Astrocyte of the cerebellum (primary cell): Measurements from ENCODE around the gene SHQ1.

Experiments used
- DNase-seq: peaks from one replicate; pipeline ENCODE4 v3.0.0-alpha.2; 2011; ENCODE audit warnings: low read depth
- H3K4me3 ChIP-seq: 2 replicates; pipeline ENCODE4 v1.5.1; 2011; ENCODE audit warnings: mild to moderate bottlenecking, low read depth, low read length, moderate library complexity
- in situ Hi-C: cut with HindIII; loops from 2 replicates; pipeline ENCODE4 v1.10.0; 2017; ENCODE audit warnings: low sequenced_read_pairs
- TF ChIP-seq, protein P1 (sequence below): IDR thresholded peaks from 2 replicates; pipeline ENCODE4 v1.5.1; 2012; ENCODE audit warnings: low read length, low read depth, moderate library complexity, mild to moderate bottlenecking; ENCODE audit errors: missing control alignments

Gene SHQ1

GRCh38 chr3:72847751-72848702 is at the start of gene SHQ1:
TSS of gene SHQ1 (minus strand) at chr3:72848445. CDS start at chr3:72848340, 105 bp downstream.
- in situ Hi-C loops = loop anchor here (25.0 kb wide), 1 partner anchor 1111 kb away; the partner anchor contains the start of gene EIF4E3
- DNase-seq = peak; percentile 87
- peak within 1 kb of the TSS; percentile 94 for H3K4me3 ChIP-seq
- TF ChIP-seq, protein P1, sequence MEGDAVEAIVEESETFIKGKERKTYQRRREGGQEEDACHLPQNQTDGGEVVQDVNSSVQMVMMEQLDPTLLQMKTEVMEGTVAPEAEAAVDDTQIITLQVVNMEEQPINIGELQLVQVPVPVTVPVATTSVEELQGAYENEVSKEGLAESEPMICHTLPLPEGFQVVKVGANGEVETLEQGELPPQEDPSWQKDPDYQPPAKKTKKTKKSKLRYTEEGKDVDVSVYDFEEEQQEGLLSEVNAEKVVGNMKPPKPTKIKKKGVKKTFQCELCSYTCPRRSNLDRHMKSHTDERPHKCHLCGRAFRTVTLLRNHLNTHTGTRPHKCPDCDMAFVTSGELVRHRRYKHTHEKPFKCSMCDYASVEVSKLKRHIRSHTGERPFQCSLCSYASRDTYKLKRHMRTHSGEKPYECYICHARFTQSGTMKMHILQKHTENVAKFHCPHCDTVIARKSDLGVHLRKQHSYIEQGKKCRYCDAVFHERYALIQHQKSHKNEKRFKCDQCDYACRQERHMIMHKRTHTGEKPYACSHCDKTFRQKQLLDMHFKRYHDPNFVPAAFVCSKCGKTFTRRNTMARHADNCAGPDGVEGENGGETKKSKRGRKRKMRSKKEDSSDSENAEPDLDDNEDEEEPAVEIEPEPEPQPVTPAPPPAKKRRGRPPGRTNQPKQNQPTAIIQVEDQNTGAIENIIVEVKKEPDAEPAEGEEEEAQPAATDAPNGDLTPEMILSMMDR = no peak

- no peak for DNase-seq
- TF ChIP-seq, protein P1 = no peak
- in situ Hi-C loops = no loop called here
Measured at GRCh38 chr3:72897758-72898007, 49.4 kb upstream of the SHQ1 start.

DNA sequence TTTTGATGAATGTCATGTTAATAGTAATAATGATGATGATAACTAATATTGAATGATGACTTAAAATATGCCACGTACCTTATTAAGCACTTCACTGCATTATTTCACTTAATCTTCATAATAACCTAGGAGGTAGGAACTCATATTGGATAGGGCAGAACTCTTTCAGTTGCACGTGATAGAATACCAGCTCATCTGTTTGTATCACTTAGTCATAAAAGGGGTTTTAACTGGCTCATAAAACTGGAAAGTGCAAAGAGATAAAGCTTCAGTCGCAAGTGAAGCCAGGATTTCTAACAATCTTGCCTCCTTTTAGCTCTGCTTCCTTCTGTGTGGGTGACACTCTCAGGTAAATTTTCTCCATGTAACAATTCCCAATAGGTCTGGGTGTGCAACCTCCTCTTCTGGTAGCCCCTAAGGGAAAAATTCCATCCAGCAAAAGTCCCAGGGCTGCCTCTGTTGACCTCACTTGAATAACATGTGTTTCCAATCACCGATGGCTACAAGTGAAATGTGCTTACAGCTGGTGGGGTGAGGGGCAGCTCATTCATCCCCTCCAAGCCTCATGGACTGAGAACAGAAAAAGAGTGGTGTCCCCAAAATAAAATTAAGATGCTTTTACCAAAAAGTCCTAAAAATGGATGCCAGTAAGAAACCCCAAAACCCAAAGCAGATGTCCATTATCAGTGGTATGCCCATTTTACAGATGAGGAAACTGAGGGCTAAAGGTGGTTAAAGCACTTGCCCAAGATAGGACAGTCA is 48.9 kb upstream of the SHQ1 start:
- no peak for DNase-seq
- H3K4me3 ChIP-seq = no peak overlapping the region
- TF ChIP-seq, protein P1 = no peak
- in situ Hi-C loops = no loop called here

More at GRCh38 chr3:72897758-72898007, 49.4 kb upstream of the SHQ1 start:
- no peak overlapping the region for H3K4me3 ChIP-seq

- in situ Hi-C loops = no loop called here
- DNase-seq = no peak
- TF ChIP-seq, protein P1 = no peak
- no peak overlapping the region for H3K4me3 ChIP-seq
Measured at GRCh38 chr3:72894976-72895552, 46.8 kb upstream of the SHQ1 start.

GRCh38 chr3:72892870-72893269 is 44.6 kb upstream of the SHQ1 start:
- in situ Hi-C loops = no loop called here

More at GRCh38 chr3:72892870-72893269, 44.6 kb upstream of the SHQ1 start:
- H3K4me3 ChIP-seq = no peak overlapping the region
- TF ChIP-seq, protein P1 = peak; percentile 41
- DNase-seq = no peak
